HG03159 (cell line): ENCODE data around the gene ANKS1B.
"Not testable (repeated sequence)": the region's sequence is repeated elsewhere in the genome, so short reads cannot be mapped to it uniquely, and the experiment has no call there.

Source experiments
- ATAC-seq: cut with Tn5 transposase; IDR thresholded peaks from one replicate; pipeline ENCODE4 v1.9.1; 2021; ENCODE audit warnings: mild to moderate bottlenecking, moderate library complexity; ENCODE audit not compliant: unreplicated experiment

The ANKS1B gene

GRCh38 chr12:99284161-99284560 is 700.6 kb downstream of the ANKS1B start:
- no peak for ATAC-seq

DNA sequence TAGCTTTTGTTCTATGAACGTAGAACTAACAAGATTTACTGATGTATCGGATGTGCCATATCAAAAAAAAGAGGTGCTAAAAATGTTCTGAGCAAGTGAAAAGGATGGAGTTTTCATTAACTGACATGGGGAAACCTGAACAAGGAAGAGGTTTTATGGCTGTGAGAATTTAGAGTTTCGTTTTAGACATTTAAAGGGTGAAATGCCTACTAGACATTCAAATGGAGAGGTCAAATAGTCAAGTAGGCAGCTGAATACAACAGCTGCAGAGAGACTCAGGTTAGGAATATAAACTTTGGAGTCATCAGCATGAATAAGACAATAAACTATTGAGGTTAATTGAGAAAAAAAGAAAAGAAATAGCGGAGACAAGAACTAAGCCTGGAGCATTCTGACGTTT is 702.1 kb downstream of the ANKS1B start:
- ATAC-seq: no peak

DNA sequence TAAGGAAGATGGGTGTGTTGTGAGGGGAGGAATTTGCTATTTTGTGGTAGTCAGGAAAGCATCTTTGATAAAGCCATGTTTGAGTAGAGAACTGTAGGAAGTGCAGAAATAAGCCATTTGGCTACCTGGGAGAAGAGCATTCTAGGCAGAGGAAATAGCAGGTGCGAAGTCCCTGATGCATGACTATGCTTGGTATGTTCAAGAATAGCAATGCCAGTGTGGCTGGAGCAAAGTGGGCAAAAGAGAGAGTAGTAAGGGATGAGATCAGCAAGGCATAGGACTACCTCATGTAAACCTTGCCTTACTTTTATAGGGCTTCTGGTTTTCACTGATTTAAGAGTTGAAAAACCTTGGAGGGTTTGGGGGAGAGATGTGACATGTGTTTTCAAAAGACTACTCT is 702.6 kb downstream of the ANKS1B start:
- no peak for ATAC-seq

DNA sequence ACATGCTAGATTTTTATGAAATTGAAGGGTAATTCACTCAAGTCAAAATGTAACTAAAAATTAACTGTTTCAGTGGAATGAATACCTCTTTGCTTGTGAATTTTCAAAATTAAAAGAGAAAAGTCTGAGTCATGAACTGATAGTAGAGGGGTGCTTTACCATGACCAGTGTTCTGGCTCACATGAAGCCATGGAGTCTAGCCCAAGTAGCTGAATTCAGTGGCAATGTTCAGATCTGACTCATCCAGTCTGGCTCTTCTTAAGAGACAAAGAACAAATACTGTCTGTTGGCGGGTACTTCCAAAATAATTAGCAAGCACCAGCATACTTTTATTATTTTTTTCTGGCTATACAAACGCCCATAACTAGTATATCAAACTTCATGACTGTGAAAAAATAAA is 703.5 kb downstream of the ANKS1B start:
- no peak for ATAC-seq

GRCh38 chr12:99278899-99279298 is 705.8 kb downstream of the ANKS1B start:
- ATAC-seq: no peak

DNA sequence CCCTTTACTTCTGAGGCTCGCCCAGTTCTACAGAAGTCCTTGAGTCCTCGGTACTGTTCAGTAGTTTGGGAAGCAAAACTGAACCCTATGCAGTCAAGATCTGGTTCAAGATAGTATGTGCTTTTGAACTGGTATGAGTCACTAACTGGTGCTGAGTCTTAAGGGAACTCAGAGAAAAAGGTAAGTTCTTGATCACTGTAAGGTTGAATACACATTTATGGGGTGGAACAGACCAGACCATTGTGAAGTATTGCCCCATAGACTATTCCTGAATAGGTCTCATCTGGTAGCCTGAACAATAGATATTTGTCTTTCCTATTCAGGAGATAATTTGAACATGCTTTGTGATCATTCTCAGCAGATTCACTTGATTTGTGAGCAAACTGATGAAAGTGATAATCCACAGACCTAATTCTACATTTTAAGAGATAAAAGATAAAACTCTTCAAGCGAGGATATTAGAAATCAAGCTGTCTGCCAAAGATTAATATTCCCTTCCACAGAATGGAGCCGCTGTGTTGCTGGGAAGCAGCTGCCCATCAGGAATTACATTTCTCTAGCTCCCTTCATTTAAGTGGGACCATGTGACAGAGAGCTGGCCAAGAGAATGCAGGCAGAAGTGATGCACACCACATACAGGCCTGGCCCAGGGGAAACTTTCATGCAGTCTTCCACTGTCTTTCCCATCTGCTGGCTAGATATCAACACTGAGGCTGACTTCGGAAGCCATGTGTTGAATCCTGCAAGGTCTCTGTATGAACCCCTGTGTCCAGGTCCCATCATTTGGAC is 707.0 kb downstream of the ANKS1B start:
- no peak for ATAC-seq

DNA sequence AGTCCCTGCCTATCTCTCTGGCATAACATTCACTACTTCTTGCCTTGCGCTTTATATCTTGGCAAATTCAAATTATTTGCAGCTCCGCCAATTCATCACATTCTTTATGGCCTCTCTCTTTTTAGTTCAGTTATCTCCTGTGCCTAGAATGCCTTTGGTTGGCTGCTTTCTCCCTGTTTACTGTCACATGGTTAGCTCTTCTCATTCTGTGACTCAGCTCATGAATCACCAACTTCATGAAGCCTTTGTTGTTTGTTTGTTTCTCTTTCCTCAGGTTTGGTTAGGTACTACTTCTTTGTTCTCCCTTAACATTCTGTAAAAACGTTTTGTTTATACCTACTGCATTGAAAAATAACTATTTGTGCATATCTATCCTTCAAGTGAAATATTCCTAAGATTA is 713.7 kb downstream of the ANKS1B start:
- no peak for ATAC-seq

- ATAC-seq: no peak
Measured at GRCh38 chr12:99267038-99267437, 717.7 kb downstream of the ANKS1B start.

DNA sequence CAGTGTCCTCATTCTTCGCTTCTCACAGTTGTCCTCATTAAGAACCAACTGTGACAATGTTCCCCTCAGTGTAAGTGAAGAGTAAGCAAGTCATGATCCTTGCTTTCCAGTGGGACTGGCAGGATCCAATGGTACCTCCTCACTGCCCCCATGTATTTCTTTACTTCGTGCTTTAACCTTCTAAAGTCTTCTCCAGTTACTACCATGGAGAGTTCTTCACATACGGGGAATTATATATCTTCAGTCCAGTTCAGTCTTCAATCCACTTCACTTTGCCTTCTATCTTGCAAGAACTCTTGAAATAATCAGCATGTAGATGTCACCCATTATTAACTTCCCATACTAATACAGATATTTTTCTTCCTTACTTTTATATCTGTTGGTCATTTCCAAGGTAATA is 719.1 kb downstream of the ANKS1B start:
- ATAC-seq: no peak

DNA sequence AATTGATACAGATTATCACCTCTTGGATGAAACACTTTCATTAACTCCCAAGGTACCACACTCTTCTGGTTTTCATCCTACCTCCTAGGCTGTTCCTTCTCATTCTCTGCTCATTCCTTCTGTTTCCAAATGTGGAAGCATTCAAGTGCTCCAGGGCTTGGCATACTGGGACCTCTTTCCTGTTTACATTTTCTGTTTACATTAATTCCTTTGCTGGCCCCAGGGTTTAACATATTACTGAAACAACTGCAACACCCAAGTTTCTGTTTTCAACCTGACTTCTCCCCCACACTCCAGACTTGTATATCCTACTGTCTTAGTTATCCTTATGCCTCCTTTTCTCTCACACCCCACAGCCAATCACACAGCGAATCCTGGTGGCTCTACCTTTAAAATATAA is 723.5 kb downstream of the ANKS1B start:
- no peak for ATAC-seq

DNA sequence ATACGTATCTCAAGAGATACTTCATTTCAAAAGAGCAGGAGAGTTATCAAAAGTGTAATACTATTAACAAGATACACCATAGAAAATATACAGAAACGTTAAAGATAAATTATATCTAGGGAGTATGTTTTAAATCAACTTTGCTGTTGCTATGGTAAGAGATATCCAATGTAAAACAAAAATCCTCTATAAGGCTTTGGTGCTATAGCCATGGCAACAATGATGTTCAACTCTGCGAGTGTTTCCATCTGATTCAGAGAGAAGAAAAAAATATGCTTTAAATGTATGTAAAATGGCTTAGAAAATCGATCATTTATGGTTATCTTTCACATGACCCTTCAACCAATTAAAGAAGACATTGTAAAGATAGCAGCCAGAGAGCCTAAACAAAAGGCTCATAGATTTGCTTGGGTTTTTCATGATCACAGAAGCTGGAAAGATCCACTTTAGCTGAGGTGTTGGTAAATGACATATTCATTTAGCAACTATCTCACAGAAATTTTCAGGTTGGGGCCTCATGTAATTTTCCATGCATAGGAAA is 724.2 kb downstream of the ANKS1B start:
- ATAC-seq: no peak

GRCh38 chr12:99259040-99259934 is 725.4 kb downstream of the ANKS1B start:
- no peak for ATAC-seq

- no peak for ATAC-seq
Measured at GRCh38 chr12:99257672-99258071, 727.1 kb downstream of the ANKS1B start.

DNA sequence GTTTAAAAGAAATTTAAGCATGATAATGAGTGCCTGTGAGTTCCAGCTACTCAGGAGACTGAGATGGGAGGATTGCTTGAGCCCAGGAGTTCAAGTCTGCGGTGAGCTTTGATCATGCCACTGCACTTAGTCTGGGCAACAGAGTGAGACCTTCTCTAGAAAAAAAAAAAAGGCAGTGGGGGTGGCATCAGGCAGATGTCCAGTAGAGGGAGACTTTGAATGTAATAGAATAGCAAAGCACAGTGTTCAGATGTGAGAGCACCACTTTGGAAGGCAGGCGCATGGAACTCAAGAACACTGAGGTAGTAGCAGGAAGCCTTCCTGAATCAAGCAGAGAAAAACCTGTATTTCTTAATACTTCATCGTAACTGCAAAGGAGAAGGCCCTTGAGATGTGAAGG is 731.7 kb downstream of the ANKS1B start:
- no peak for ATAC-seq

DNA sequence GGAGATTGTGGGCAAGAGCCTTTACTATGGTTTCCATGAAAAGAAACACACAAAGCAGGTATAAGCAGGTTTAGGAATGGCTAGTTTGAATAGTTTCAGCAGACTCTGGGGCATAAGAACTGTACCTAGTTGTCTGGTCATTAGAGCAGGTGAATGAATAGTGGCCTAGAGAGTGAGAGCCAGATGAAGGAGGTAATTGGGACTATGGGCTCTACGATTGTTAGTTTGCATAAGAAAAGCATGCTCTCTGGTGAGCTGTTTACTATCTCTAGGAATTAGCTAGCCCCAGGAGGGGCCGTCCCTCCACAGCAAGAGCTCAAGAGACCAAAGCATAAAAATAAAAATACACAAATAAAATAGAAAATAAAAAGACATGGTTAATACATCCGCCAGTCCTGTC is 734.6 kb downstream of the ANKS1B start:
- no peak for ATAC-seq

- no peak for ATAC-seq
Measured at GRCh38 chr12:99249543-99249942, 735.2 kb downstream of the ANKS1B start.

GRCh38 chr12:99237907-99238538 is 746.7 kb downstream of the ANKS1B start:
- ATAC-seq: not testable (repeated sequence)

DNA sequence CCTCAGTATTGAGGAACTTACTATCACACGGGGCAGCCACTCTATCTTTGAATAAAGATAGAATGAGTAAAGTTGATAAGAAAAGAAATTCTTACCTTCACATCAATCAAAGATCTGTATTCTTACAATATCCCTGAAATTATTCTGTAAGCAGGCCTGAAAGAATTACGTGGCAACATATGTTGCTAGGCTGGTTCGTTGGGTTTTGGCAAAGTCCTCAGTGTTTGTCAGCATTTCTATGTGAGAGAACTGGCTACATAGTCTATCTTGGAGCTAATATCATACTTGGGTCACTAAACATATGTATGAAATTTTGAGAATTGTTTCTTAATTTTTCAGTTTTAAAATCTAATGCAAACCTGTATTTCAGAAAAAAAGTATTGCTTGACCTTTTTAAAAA is 749.4 kb downstream of the ANKS1B start:
- ATAC-seq: no peak

DNA sequence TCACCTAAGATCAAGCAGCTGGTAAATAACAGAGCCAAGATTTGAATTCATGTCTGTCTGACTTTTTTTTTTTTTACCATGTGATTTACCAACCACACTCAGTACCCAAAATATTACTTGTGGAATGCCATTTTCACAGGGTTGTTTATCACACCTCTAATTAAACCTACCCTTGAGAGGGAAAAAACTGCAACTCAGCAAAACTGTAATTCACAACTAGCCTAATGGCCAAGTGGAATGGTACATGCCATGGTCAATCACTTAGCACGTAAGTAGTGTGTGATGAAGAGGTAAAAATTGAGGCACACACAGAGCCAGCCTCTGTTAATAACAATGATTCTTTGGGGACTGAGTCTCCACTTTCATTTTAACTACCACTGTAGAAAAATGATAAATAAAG is 750.0 kb downstream of the ANKS1B start:
- no peak for ATAC-seq

DNA sequence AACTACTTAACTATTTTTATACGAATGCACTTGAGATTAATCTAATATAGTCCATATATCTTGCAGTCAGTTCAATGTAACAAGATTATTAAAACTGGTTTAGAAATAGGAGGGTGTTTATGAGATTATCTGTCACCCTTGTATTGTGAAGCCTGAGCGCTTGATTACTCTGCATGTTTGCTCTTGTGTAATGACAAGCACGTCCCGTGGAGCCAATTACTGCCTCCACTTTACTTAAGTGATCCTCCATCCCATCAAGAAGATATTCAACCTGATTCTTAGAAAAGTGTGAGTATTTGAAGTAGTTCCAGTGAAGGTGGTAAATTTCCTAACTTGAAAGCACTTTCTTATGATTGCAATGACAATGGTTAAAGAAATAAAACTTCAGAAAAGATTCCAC is 752.4 kb downstream of the ANKS1B start:
- no peak for ATAC-seq

GRCh38 chr12:99231031-99231430 is 753.7 kb downstream of the ANKS1B start:
- ATAC-seq: no peak
